IPS-18c (cell line): ENCODE measurements around the gene AOC3.
A peak's percentile ranks its signal among the peaks of the same experiment; 100 is the strongest.

Experiments used
- H3K4me3 ChIP-seq: 2 replicates; pipeline ENCODE4 v1.7.0; 2013; ENCODE audit warnings: low read depth, mild to moderate bottlenecking, low read length, moderate library complexity; ENCODE audit not compliant: insufficient read depth
- H3K9me3 ChIP-seq: one replicate; pipeline ENCODE4 v1.6.1; 2013; ENCODE audit warnings: mild to moderate bottlenecking, low read length, moderate library complexity; ENCODE audit not compliant: control insufficient read depth, insufficient read depth

The AOC3 gene

GRCh38 chr17:42850954-42851353 is at the start of gene AOC3:
AOC3 (plus strand) TSS chr17:42851199; CDS start chr17:42851344, 145 bp downstream.
- Histone ChIP-seq H3K4me3 (no peak within 1 kb of the TSS), H3K9me3 (no peaks in the 10 kb centered on the region)

GRCh38 chr17:42803074-42803883 is 47.7 kb upstream of the AOC3 start:
- no peak overlapping the region for H3K4me3 ChIP-seq
- H3K9me3 ChIP-seq, result no peaks in the 10 kb centered on the region

GRCh38 chr17:42804918-42805367 is 46.1 kb upstream of the AOC3 start:
- Histone ChIP-seq H3K9me3 (no peaks in the 10 kb centered on the region), H3K4me3 (no peak overlapping the region)

GRCh38 chr17:42806249-42806648 is 44.8 kb upstream of the AOC3 start:
- no peak overlapping the region for H3K4me3 ChIP-seq
- no peaks in the 10 kb centered on the region for H3K9me3 ChIP-seq

- Histone ChIP-seq H3K9me3 (no peaks in the 10 kb centered on the region), H3K4me3 (no peak overlapping the region)
These were observed 41.7 kb upstream of the AOC3 start for GRCh38 chr17:42809250-42809649.

GRCh38 chr17:42814633-42815399 is 36.2 kb upstream of the AOC3 start:
- Histone ChIP-seq H3K9me3 (no peaks in the 10 kb centered on the region), H3K4me3 (no peak overlapping the region)

GRCh38 chr17:42817866-42818265 is 33.1 kb upstream of the AOC3 start:
- no peak overlapping the region for H3K4me3 ChIP-seq

GRCh38 chr17:42818379-42818778 is 32.6 kb upstream of the AOC3 start:
- no peak overlapping the region for H3K4me3 ChIP-seq

More at GRCh38 chr17:42817866-42818265, 33.1 kb upstream of the AOC3 start:
- no peaks in the 10 kb centered on the region for H3K9me3 ChIP-seq

GRCh38 chr17:42819939-42820535 is 31.0 kb upstream of the AOC3 start:
- H3K9me3 ChIP-seq, result no peaks in the 10 kb centered on the region
- no peak overlapping the region for H3K4me3 ChIP-seq

More at GRCh38 chr17:42818379-42818778, 32.6 kb upstream of the AOC3 start:
- H3K9me3 ChIP-seq, result no peaks in the 10 kb centered on the region

GRCh38 chr17:42821176-42821575 is 29.8 kb upstream of the AOC3 start:
- Histone ChIP-seq H3K4me3 (no peak overlapping the region), H3K9me3 (no peaks in the 10 kb centered on the region)

- H3K9me3 ChIP-seq, result no peaks in the 10 kb centered on the region
- no peak overlapping the region for H3K4me3 ChIP-seq
These were observed 23.5 kb upstream of the AOC3 start for GRCh38 chr17:42827472-42827871.

- no peak overlapping the region for H3K4me3 ChIP-seq
- H3K9me3 ChIP-seq, result no peaks in the 10 kb centered on the region
These were observed 20.0 kb upstream of the AOC3 start for GRCh38 chr17:42830971-42831370.

GRCh38 chr17:42832213-42832933 is 18.6 kb upstream of the AOC3 start:
- Histone ChIP-seq H3K4me3 (peak overlapping the region; percentile 99), H3K9me3 (no peaks in the 10 kb centered on the region)

- Histone ChIP-seq H3K9me3 (no peaks in the 10 kb centered on the region), H3K4me3 (peak within 1 kb of the TSS; percentile 99)
These were observed 17.8 kb upstream of the AOC3 start, which contains the start of gene PSME3 for GRCh38 chr17:42832934-42833766. PSME3 (plus strand) TSS chr17:42833397; CDS start chr17:42833632, 235 bp downstream.

GRCh38 chr17:42833767-42834422 is 17.1 kb upstream of the AOC3 start:
- Histone ChIP-seq H3K9me3 (no peaks in the 10 kb centered on the region), H3K4me3 (peak overlapping the region; percentile 99)

- Histone ChIP-seq H3K9me3 (no peaks in the 10 kb centered on the region), H3K4me3 (no peak overlapping the region)
These were observed 15.3 kb upstream of the AOC3 start for GRCh38 chr17:42835732-42836131.
